A204.1 (cell line): ENCODE results near the gene SLC10A7.
"Not testable (repeated sequence)": the region's sequence is repeated elsewhere in the genome, so short reads cannot be mapped to it uniquely, and the experiment has no call there.

Source experiments
- FAIRE-seq: peaks from 2 replicates; lab custom pipeline; 2012; peaks lifted over from hg19 to GRCh38; lab: Jason Lieb, UNC

Gene SLC10A7

DNA sequence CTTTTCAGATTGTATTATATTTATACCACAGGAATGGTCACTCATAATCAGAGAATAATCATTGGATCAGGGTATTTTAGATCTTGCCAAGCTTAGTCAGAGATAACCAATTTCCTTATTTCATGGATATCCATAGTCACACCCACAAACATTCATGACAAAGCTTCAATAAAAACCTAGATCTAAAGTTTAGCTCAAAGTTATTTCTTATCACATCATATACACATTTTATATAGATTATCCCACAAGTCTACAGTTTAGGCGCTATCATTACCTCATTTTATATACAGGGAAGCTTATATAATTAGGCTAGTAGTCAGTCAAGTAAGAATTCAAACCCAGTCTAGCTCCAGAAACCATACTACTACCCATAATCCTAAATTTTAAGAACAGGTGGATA is 82.3 kb downstream of the SLC10A7 start:
- FAIRE-seq, result no peak

DNA sequence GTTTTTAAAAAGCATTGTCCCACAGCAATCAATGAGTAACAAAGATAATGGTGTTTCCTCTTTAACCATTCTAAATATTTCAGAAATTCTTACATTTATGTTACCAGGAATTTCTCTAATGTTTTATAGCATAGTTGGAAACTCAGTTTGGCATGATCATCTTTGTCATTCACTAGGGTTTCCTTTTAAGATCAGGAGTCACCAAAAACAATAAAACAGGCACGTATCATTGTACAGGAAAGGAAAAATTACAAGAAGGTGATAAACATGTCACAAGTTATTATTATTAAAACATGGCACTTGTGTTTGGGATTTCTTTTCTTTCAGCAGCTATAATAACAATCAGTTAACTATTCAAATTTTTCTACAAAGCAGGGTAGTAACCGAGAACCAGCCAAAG is 84.0 kb downstream of the SLC10A7 start:
- no peak for FAIRE-seq

DNA sequence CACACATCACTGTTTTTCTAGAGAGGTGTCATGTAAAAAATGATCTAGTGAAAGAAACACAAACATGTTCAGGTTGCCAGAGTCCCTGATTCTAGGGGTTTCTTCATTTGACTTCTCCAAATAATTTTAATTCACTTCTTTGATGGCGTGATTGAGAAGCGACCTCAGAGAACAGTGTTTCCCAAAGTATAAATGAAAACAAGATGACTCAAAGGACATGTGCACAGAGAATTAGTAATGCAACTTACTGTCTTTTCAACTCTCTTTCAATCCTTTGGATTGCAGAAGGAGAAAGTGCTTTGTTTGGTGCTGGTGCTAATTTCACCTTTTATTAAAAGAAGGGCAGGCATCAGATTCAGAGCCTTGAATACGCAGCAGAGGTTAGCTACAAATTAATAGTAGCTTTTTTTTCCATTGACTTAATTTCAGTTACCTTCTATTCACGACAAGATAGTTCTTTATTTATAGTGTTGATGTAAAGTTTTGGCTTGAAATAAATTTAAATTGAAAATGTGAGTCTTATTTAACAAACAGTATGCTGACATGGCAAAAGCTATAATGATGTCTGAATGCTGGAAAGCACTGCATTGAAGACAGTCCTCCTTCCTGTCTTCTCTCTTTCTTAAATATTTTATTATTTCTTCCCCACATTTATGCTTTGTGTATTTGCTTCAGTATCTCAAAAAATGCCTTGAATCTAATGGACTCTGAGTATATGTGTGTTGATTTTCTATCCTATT is 85.1 kb downstream of the SLC10A7 start:
- FAIRE-seq, result no peak

DNA sequence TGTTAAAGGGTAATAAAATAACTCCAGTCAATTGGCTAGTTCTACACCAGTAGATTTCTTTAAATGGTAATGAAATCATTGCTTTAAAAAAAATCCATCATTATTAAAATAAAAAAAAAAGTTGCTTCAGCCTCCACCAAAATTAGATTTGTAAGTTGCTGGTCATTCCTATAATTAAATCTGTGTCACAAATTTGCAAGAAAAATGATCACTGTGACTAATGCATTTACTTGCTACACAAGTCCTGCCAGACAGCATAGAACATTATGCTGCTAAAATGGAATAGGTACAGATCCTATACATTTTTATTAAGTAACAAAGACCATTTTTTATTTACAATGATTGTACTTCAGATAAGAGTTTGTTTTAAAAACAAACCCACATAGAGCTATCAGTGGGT is 85.8 kb downstream of the SLC10A7 start:
- no peak for FAIRE-seq

DNA sequence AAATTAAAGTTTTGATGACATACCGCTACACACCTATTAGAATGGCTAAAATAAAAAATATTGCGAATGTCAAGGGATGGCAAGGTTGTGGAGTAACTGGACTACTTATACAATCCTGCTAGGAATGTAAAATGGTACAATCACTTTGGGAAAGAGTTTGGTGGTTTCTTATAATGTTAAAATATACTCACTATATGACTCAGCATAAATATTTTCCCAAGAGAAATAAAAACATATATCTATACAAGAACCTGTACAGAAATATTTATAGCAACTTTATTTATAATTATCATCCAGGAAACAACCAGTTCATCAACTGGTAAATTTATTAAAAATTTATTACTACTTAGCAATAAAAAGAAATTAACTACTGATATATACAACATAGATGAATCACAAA is 89.7 kb downstream of the SLC10A7 start:
- FAIRE-seq, result no peak

DNA sequence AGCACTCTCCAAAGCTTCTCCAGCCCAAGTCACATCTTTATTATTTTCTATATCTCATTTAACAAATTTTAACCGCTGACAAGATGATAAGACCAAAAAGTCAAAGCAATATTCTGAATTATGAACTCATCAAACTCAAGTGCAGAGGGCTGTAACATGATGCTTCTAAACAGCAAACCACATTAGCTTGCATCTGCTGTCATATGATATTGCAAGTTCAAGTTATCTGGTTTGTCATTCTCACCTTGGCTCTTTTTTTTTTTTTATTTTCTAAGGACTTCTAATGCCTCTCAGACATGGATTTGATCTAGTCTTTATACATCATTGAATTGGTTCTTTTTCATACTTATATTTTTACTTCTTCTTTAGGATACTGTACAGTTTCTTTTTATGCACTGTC is 93.4 kb downstream of the SLC10A7 start:
- FAIRE-seq, result no peak

DNA sequence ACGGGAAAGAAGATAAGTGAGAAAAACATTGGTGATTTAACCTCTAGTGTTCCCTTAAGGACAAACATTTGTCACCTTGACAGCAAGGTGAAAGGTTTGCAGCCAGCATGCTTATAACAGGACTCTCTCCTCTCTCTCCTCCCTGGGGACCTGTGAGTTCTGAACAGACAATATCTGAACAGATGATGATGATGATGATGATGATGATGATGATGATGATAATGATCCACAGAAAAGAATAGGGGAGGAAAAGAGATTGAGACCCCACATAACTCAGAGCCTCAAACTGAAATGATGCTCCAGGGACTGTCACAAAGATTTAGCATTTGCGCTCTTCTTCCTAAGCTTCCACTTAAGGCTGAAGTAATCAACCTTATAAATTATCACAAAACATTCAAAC is 103.9 kb downstream of the SLC10A7 start:
- no peak for FAIRE-seq

DNA sequence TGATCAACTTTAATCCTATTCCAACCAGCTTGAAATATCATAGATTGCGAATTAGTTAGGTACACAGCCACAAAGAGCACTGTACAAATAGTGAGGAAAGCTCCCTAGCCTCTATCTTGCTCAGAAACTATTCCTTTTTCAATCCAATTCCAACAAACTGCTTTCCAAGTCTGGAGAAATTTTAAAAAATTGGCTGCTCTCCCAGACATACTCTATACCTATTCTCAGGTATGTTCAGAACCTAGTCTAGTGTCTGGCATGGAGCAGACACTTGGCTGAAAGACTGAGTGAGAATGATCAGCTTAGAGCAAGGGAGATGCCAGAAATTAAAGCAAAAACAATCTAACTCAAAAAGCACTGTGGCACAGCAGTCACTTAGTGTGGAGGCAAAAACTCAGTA is 105.9 kb downstream of the SLC10A7 start:
- no peak for FAIRE-seq

DNA sequence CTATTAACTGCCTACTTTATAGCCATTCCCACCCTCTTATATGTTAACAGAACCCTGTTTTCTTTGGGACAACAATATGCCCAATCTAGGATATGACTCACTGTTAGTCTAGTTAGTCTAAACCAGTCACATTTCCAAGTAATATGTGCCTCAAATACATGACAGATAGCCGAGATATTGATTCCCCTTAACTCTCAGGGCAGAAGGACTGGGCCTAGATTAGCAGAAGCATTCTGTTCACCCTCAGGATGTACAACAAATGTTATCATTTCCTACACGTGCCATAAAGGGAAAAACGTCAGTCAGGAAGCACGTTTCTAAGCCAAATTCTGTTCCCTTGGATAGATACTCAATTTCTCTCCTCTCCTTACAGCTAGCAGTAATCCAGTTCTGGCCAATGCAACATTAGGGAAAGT is 114.1 kb downstream of the SLC10A7 start:
- no peak for FAIRE-seq

DNA sequence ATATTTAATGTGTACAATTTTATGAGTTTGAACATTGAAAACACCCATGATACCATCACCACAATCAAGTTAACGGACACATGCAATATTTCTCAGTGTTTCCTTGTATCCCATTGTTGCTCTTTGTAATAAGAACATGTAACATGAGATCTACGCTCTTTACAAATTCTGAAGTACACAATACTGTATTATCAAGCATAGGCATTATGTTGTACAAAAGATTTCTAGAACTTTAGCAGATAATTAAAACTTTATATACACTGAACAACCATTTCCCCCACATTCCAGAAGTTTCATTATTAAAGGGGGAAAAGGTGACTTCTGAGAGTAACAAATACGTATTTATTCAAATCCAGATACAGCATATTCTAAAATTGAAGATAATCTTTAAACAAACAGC is 114.5 kb downstream of the SLC10A7 start:
- no peak for FAIRE-seq

DNA sequence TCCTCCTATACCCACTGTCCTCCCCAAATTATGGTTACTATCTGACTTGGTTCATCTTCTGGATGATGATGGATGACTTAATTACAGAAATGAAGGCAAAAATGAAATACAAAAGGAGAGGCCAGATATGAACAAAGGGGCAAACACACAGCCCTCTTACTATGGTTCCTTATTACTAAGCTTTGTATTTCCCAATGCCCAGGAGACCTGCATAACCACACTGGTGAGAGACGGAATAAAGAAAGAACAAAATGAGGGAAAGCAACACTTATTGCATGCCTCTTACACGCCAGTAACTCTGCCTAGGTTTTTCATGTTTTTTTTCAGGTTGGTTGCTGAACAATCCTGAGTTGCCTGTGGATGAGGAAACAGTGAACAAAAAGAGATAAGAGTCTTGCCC is 120.5 kb downstream of the SLC10A7 start:
- FAIRE-seq, result no peak

DNA sequence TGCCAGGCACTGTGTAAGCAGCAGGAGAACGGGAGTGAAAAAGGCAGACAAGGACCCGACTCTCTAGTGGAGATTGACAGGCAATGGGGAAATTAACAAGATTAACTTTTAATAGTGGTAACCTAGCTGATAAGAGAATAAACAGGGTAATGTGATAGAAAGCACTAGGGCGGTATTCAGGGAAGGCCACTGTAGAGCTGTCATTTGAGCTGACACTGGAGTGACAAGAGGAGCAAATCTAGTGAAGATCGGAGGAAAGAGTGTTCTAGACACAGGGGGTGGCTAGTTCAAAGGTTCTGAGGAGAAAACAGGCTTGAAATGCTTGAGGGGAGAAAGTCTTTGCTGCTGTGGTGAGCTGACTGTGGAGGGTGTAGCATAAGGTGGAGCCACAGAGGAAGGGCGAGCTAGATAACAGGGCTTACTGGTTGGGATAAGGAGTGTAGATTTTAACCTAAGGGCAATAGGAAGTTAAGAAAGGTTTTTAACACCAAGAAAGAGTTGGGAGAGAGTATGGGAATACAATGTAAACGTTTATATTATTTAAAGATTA is 122.8 kb downstream of the SLC10A7 start:
- FAIRE-seq, result no peak

DNA sequence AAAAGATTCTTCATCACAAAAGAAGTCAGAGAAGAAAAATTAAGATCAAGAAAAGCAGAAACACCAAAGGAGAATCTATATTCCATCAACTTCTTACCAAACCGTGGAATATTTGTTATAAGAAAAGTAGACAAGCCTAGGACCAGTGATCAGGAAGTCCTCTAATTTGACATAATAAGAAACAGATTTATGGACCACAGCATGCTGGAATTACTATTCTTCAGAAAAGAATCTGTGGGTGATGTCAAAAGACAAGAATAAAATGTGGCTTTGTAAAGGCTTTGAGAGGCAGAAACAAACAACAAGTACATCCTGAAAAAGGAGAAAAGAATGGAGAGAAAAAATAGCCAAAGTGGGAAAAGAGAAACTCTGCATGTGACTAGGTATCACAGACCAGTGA is 123.3 kb downstream of the SLC10A7 start:
- no peak for FAIRE-seq

DNA sequence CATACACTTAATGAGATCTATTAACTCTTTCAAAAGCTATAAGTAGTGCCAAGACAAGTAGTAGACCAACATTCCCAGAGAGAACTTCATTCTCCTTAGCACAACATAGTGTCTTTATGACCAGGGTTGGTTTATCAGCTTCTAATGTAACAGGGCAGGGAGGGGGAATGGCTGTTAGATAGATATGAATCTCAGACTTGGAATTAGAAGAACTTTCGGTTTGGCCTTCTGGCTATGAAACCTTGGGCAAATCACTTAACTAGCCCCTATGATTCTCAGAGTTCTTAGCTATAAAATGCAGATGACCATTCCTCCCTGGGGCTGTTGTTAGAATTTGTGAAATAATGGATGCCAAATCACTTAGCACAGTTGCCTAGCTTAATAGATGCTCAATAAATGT is 132.2 kb downstream of the SLC10A7 start:
- no peak for FAIRE-seq

DNA sequence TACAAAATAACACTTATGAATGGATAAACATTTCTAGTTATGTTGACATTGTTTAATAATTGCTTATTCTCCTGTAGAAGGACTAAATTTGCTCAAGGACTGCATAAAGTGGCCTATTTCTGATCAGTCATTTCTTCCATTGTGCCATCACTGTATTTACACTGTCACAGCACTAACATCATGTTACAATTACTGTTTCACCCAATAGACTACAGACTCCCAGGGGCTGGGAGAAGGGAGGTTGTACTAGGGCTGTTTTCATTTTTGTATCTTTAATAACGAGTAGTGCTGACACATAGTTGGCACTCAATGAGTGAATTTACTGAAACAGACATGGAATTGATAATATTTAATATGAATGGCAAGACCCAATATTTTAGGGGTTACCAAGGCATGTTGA is 139.5 kb downstream of the SLC10A7 start:
- no peak for FAIRE-seq

DNA sequence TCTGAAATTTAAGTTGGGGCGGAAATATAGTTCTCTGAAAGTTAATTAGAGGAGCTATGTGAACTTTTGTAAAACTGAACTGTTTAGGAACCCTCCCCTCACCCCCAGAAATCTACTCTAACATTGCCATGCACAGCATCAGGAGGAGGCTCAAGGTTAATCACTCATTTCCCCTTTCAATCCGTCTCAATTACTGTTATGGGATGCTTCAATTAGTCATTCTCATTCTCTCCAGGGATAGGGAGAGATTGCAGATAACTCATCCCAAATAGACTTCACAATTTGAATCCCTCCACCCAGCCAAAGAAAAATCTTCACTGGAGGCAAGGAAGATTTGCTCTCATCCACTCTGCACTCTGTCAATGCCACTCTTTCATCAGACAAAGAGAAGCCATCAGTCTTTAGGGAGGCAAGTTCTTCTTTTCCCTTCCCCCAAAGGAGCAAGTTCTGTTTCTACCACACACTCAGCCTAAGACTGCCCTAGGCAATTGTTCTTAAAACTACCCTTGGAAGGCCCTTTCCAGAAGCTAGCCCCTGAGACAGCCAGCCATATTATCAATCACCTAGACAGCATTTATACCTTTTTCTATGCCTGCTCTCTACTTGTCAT is 140.4 kb downstream of the SLC10A7 start:
- FAIRE-seq, result no peak

DNA sequence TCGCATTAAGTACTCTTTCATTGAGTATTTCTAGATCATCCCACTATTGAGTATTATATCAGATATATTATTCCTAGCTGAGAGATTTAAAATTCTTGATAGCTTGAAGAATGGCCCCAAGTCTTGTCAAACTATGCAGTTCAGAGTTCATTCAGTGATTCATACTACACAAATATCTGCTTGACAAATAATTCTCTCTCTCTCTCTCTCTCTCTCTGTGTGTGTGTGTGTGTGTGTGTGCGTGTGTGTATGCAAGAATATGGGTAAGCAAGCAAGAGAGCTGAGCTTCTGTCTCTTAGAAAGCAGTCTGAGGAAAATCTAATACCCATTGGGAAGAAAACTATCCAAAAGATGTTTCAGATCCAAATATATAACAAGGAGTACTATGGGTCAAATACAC is 142.0 kb downstream of the SLC10A7 start:
- FAIRE-seq, result no peak

DNA sequence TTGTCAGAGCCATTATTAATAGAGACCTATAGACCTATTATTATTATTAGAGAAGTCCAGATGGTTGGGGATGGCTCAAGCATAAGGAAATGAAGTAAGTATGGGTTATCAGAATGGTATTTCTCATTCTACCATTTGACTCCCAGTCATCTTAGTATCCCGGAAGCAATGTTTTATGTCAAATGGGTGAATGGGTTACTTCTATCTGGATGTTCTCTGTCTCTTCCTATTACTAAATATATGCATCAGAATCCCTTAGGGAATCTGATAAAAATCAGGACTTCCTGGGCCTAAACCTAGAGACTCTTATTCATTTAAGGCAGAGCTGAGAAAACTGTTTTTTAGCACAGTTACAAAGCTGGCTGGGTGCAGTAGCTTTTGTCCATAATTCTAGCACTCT is 149.9 kb downstream of the SLC10A7 start:
- no peak for FAIRE-seq

DNA sequence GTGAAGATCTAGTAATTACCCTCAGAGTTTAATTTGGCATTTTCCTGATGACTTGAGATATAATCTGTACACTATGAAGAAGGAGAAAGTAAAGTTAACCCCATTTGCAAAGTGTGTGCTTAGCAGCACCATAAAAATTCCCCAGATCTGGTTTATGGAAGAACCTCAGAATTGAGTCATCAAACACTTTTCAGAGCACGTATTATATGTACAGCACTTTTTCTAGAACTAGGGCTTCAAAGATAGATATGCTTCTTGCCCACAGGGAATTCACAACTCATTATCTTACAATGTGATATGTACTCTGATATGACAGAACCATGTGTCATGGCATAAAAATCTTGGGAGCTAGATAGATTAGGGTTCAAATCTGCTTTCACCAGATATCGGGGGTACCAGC is 150.9 kb downstream of the SLC10A7 start:
- FAIRE-seq, result no peak

DNA sequence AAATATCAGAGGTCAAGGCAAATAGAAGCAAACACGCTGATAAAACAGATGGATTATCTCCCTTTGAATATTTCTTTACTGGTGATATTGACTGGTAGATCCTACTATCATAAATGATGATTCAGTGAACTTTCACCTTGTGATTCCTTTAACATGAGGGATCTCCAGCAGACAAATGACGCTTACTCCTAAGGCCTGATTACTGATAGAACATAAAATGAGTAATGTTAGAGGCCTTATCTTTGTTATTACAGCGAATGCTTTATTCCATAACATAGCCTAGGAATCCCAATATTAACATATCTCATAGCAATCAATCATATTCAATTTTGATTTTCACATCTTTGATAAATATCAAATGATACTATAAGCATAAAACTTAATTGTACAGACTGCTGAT is 152.3 kb downstream of the SLC10A7 start:
- no peak for FAIRE-seq

DNA sequence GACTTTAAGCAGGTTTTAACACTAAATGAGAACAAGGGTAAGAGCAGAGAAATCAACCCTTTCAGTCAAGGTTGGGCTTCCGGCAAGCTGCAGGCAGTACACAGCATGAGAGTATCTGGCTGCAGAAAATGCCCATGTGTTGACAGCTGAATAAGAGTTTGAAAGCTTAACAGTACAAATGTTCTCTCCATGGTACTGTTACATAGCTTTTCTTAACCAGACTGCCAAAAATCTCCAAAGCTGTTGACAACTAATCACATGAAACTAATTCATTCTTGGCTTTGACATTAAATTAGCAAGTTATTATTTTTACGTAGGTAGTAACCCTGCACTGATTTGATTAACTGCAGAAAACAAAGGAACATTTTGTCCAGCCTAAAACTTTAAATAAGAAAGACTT is 153.5 kb downstream of the SLC10A7 start:
- no peak for FAIRE-seq

DNA sequence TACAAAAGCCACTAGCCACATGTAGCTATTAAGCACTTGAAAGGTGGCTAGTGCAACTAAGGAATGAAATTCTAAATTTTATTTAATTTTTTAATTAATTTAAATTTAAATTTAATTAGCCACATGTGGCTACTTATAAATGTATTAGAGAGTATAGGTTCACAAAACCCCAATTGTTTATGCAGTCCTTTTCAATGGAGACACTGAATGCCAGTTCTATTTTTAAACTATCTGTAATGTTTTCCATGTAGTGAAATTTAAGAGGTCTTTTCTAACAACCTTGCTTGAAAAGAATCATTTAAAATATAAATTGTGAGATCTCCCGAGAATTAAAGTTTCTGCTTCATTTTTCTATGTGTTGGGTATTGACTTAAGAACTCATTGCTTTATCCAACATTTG is 154.4 kb downstream of the SLC10A7 start:
- FAIRE-seq, result no peak

DNA sequence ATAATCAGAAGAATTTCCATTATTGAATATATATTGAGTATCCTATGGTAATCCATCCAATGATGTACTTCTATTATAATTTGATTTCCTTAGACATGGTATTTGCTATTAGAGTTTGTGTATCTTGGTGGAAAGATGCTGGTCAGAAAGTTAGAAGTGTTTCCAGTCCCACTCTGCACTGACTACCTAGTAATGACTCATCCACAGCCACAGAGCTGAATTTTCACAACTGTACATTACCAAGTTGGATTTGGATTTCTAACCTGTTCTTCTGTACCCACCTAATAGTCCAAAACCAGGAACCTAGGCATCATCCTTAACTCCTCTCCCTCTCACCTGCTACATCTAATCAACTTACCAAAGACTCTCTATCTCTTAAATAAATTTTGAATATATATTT is 162.0 kb downstream of the SLC10A7 start:
- no peak for FAIRE-seq

DNA sequence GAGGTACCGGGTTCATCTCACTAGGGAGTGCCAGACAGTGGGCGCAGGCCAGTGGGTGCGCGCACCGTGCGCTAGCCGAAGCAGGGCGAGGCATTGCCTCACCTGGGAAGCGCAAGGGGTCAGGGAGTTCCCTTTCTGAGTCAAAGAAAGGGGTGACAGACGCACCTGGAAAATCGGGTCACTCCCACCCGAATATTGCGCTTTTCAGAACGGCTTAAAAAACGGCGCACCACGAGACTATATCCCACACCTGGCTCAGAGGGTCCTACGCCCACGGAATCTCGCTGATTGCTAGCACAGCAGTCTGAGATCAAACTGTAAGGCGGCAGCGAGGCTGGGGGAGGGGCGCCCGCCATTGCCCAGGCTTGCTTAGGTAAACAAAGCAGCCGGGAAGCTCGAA is 171.6 kb downstream of the SLC10A7 start:
- not testable (repeated sequence) for FAIRE-seq
